ENCODE data around the gene CLDN4.
A peak's percentile ranks its signal among the peaks of the same experiment; 100 is the strongest.
"Not testable (repeated sequence)": the region's sequence is repeated elsewhere in the genome, so short reads cannot be mapped to it uniquely, and the experiment has no call there.

Gene CLDN4

DNA sequence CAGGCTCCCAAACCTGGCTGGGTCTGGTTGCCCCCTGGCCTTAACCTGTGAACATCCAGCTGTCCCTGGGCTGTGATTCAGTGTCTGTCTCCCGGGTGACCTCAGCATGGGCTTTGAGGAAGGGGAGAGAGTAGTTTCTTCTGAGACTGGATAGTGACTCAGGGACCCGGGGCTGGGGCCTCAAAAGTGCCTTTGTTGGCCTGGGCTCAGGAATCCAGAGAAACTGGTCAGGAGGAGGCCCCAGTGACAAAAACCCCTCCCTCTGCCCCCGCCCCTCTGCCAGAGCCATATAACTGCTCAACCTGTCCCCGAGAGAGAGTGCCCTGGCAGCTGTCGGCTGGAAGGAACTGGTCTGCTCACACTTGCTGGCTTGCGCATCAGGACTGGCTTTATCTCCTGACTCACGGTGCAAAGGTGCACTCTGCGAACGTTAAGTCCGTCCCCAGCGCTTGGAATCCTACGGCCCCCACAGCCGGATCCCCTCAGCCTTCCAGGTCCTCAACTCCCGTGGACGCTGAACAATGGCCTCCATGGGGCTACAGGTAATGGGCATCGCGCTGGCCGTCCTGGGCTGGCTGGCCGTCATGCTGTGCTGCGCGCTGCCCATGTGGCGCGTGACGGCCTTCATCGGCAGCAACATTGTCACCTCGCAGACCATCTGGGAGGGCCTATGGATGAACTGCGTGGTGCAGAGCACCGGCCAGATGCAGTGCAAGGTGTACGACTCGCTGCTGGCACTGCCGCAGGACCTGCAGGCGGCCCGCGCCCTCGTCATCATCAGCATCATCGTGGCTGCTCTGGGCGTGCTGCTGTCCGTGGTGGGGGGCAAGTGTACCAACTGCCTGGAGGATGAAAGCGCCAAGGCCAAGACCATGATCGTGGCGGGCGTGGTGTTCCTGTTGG is at the start of gene CLDN4:
TSS of gene CLDN4 (plus strand) at position 316 of the 903 bp plus-strand sequence. CDS start at position 522, 206 bp downstream.
- DNase-seq: no peak
- in situ Hi-C loops (cut with HindIII; ENCODE audit: low pct_ligation_motif_present, low pct_unique_long_range_greater_than_20kb, low sequenced_read_pairs): no loop called here

DNA sequence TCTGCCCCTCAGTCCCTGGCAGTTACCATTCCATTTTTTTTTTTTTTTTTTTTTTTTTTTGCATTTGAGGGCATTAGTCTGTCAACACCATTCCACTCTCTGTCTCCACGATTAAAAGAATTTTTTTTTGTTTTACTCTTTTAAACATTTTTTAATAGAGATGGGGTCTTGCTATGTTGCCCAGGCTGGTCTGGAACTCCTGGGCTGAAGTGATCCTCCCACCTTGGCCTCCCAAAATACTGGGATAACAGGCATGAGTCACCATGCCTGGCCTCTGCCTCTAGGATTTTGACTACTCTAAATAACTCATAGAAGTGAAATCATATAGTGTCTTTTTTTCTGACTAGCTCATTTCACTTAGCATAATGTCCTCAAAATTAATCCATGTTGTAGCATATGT is 44.2 kb upstream of the CLDN4 start:
- DNase-seq: no peak
- in situ Hi-C loops (cut with HindIII; ENCODE audit: low pct_ligation_motif_present, low pct_unique_long_range_greater_than_20kb, low sequenced_read_pairs): no loop called here

DNA sequence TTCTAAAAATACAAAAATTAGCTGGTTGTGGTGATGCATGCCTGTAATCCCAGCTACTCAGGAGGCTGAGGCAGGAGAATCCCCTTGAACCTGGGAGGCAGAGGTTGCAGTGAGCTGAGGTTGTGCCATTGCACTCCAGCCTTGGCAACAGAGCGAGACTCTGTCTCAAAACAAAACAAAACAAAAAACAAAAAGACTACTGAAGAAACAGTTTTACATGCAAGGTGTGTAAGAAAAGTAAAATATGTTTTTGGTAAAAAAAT is 43.1 kb upstream of the CLDN4 start:
- in situ Hi-C loops (cut with HindIII; ENCODE audit: low pct_ligation_motif_present, low pct_unique_long_range_greater_than_20kb, low sequenced_read_pairs); DNase-seq: not testable (repeated sequence)

- DNase-seq: no peak
- in situ Hi-C loops (cut with HindIII; ENCODE audit: low pct_ligation_motif_present, low pct_unique_long_range_greater_than_20kb, low sequenced_read_pairs): no loop called here
These were observed 41.7 kb upstream of the CLDN4 start for GRCh38 chr7:73789051-73789450.

- DNase-seq; in situ Hi-C loops (cut with HindIII; ENCODE audit: low pct_ligation_motif_present, low pct_unique_long_range_greater_than_20kb, low sequenced_read_pairs): not testable (repeated sequence)
These were observed 39.6 kb upstream of the CLDN4 start for GRCh38 chr7:73791170-73791690.

- DNase-seq; in situ Hi-C loops (cut with HindIII; ENCODE audit: low pct_ligation_motif_present, low pct_unique_long_range_greater_than_20kb, low sequenced_read_pairs): not testable (repeated sequence)
These were observed 35.6 kb upstream of the CLDN4 start for GRCh38 chr7:73795188-73795587.

- in situ Hi-C loops (cut with HindIII; ENCODE audit: low pct_ligation_motif_present, low pct_unique_long_range_greater_than_20kb, low sequenced_read_pairs); DNase-seq: not testable (repeated sequence)
These were observed 34.1 kb upstream of the CLDN4 start for GRCh38 chr7:73796656-73797055.

- DNase-seq; in situ Hi-C loops (cut with HindIII; ENCODE audit: low pct_ligation_motif_present, low pct_unique_long_range_greater_than_20kb, low sequenced_read_pairs): not testable (repeated sequence)
These were observed 33.6 kb upstream of the CLDN4 start for GRCh38 chr7:73797176-73797575.

DNA sequence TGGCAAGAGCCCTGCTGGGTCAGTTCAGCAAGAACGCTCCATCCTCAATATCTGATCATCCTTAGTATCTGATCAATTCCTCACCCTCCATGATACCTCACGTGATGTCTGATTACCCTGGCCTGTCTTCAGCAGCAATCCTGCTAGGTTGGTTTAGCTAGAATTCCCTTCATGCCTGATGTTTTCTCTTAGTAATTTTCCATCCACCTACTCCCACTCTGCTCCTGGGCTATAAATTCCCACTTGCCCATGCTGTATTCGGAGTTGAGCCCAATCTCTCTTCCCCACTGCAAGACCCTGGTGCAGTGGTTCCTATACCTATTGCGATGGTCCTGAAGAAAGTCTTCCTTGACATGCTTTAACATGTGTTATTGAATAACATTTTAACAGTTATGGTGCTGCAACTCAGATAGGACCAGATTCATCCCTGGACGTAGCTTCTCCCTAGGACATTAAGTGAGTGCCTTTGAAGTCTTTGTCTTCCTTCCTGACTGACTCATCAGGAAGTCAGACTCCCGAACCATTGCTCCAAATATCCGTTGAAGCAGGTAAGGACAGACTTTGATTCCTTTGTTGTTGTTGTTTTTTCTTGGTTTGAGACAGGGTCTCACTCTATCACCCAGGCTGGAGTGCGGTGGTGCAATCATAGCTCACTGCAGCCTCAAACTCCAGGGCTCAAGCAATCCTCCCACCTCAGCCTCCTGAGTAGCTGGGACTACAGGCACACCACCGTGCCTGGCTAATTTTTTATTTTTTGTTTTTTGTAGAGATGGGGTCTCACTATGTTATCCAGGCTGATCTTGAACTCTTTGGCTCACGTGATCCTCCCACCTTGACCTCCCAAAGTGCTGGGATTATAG is 31.3 kb upstream of the CLDN4 start:
- in situ Hi-C loops (cut with HindIII; ENCODE audit: low pct_ligation_motif_present, low pct_unique_long_range_greater_than_20kb, low sequenced_read_pairs): no loop called here
- no peak for DNase-seq

DNA sequence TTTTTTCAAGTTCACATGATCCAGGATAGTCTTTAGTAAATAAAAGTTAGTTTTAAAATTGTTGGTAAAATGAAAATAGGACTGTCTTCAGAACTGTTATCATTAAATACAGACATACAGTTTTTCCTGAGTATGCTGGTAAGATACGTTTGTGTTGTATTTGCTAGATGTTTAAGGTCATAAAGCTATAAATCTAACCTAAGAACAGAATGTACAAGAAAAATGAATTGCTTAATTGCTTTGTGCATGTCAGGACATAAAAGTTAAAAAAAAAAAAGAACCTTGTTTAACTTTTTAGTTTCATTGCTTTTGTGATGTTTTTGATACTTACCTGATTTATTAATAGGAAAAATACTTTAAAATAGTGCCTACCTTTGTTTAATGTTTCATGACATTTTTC is 29.2 kb upstream of the CLDN4 start:
- DNase-seq: no peak
- in situ Hi-C loops (cut with HindIII; ENCODE audit: low pct_ligation_motif_present, low pct_unique_long_range_greater_than_20kb, low sequenced_read_pairs): no loop called here

GRCh38 chr7:73802459-73802858 is 28.3 kb upstream of the CLDN4 start:
- DNase-seq: no peak
- in situ Hi-C loops (cut with HindIII; ENCODE audit: low pct_ligation_motif_present, low pct_unique_long_range_greater_than_20kb, low sequenced_read_pairs): no loop called here

GRCh38 chr7:73809467-73809951 is 21.3 kb upstream of the CLDN4 start:
- in situ Hi-C loops (cut with HindIII; ENCODE audit: low pct_ligation_motif_present, low pct_unique_long_range_greater_than_20kb, low sequenced_read_pairs): no loop called here
- DNase-seq: no peak

DNA sequence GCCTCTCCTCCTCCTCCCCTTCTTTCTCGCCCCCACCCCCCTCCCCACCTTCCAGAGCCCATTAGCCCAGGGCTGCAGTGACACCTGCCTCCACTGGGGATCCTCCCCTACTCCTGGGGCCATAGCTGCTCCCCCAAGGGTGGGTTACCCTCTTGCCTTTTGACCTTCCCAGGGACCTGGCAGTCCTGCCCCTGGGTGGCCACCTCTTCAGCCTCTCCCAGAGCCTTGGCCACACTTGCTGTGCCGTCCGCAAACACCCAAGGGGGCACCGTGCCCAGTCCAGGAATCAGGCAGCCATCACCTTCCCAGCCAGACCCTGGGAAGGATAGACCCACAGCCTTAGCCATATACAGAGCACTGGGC is 19.8 kb upstream of the CLDN4 start:
- DNase-seq: no peak

DNA sequence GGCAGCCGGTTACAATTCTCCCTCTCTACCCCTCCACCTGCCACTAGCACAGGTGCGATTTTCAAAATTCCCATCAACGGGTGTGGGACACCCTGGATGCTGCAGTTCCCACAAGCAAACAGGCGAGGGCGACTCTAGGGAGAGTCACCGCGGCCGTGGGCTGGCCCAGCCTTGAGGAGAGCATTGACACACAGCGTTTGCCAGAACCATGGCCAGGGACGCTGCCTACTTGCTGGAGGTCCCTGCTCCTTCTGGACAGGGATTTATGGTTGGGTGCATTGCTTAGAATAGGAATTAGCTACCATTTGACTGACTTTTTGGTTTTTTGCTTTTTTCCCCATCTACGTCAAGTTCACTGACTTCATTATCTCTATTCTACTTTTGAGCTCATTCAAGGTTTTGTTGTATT is 19.0 kb upstream of the CLDN4 start:
- in situ Hi-C loops (cut with HindIII; ENCODE audit: low pct_ligation_motif_present, low pct_unique_long_range_greater_than_20kb, low sequenced_read_pairs): no loop called here
- peak; percentile 83 for DNase-seq

More for the DNA sequence above, 19.8 kb upstream of the CLDN4 start:
- in situ Hi-C loops (cut with HindIII; ENCODE audit: low pct_ligation_motif_present, low pct_unique_long_range_greater_than_20kb, low sequenced_read_pairs): no loop called here

- DNase-seq: no peak
- in situ Hi-C loops (cut with HindIII; ENCODE audit: low pct_ligation_motif_present, low pct_unique_long_range_greater_than_20kb, low sequenced_read_pairs): no loop called here
These were observed 17.8 kb upstream of the CLDN4 start for GRCh38 chr7:73812996-73813395.

GRCh38 chr7:73815436-73815835 is 15.4 kb upstream of the CLDN4 start:
- in situ Hi-C loops (cut with HindIII; ENCODE audit: low pct_ligation_motif_present, low pct_unique_long_range_greater_than_20kb, low sequenced_read_pairs): no loop called here
- DNase-seq: no peak

GRCh38 chr7:73817121-73817520 is 13.7 kb upstream of the CLDN4 start:
- in situ Hi-C loops (cut with HindIII; ENCODE audit: low pct_ligation_motif_present, low pct_unique_long_range_greater_than_20kb, low sequenced_read_pairs): no loop called here

DNA sequence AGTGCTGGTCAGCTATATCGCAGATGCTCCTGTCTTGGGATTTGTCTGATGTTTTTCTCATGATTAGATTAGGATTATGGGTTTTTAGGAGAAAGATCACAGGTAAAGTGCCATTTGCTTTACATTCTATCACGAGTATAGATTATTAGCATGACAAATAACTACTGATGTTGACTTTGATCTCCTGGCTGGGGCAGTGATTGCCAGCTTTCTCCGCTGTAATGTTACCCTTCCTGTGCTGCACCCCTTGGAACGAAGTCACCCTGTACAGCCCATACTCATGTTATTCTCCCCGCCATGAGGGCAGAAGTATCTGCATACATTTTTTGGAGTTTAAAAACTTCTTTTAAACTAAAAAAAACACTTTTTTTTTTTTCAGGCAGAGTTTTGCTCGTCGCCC is 10.8 kb upstream of the CLDN4 start:
- no peak for DNase-seq
- in situ Hi-C loops (cut with HindIII; ENCODE audit: low pct_ligation_motif_present, low pct_unique_long_range_greater_than_20kb, low sequenced_read_pairs): no loop called here

More at GRCh38 chr7:73817121-73817520, 13.7 kb upstream of the CLDN4 start:
- no peak for DNase-seq

DNA sequence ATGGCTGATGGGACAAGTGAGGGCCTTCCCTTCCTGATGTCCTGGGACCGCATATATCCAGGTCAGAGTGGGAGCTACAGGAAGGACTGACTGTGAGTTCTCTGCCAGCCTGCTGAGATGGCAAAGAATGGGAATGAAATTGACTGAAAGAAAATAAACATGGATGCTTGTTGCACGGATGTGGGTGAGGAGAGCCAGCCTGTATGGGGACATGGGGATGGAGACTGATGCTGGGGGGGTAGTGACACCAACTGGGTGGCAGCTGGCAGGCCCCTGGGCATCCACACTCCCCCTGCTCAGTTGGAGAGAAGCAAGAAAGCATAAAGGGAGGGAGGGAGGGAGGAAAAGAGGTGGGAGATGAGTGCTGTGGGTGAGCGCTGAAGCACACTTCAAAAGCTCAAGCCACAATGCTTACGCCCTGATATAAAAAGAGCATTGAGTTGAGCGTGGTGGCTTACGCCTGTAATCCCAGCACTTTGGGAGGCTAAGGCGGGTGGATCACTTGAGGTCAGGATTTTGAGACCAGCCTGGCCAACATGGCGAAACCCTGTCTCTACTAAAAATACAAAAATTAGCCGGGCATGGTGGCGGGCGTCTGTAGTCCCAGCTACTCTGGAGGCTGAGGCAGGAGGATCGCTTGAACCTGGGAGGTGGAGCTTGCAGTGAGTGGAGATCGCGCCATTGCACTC is 9.1 kb upstream of the CLDN4 start:
- in situ Hi-C loops (cut with HindIII; ENCODE audit: low pct_ligation_motif_present, low pct_unique_long_range_greater_than_20kb, low sequenced_read_pairs); DNase-seq: not testable (repeated sequence)
